ENCODE measurements around the gene PPFIA1.

GRCh38 chr11:70247710-70248072 is 22.8 kb upstream of the PPFIA1 start:
- TF ChIP-seq, protein P1, sequence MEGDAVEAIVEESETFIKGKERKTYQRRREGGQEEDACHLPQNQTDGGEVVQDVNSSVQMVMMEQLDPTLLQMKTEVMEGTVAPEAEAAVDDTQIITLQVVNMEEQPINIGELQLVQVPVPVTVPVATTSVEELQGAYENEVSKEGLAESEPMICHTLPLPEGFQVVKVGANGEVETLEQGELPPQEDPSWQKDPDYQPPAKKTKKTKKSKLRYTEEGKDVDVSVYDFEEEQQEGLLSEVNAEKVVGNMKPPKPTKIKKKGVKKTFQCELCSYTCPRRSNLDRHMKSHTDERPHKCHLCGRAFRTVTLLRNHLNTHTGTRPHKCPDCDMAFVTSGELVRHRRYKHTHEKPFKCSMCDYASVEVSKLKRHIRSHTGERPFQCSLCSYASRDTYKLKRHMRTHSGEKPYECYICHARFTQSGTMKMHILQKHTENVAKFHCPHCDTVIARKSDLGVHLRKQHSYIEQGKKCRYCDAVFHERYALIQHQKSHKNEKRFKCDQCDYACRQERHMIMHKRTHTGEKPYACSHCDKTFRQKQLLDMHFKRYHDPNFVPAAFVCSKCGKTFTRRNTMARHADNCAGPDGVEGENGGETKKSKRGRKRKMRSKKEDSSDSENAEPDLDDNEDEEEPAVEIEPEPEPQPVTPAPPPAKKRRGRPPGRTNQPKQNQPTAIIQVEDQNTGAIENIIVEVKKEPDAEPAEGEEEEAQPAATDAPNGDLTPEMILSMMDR (IDR thresholded peaks at IDR 0.05) = no peak
- no peak for TF ChIP-seq POLR2A (IDR thresholded peaks at IDR 0.05)
